Measurements from ENCODE around the gene ABCA7. TPM values are rescaled to one million over a fixed set of nuclear protein-coding genes. Genes with fewer than 3 reads are reported as not detected.

The ABCA7 gene
- total RNA-seq, 3 donors from 2014 or later (not counting 1 experiment from before 2014, with no cell fraction given): 73.3 to 149 (median 121) TPM

- Mint-ChIP-seq H3K9me3 (no peaks in the 10 kb centered on the region), H3K4me3 (peak overlapping the region; percentile 94), H3K27me3 (ENCODE audit: low read depth in 2 of 2) (no peaks in the 10 kb centered on the region), H3K4me1 (peaks cover 19 to 27% of the 10 kb centered on the region in 2 donors), H3K27ac (peak overlapping the region; percentile 84 to 88), H3K36me3 (no peaks in the 10 kb centered on the region)
- Histone ChIP-seq H3K4me1 (ENCODE audit: control insufficient read depth, insufficient read depth, low read length) (peaks cover 61% of the 10 kb centered on the region), H3K27me3 (ENCODE audit: control insufficient read depth, insufficient read depth, low read length) (no peaks in the 10 kb centered on the region), H3K4me3 (ENCODE audit: low read length) (peak overlapping the region; percentile 61), H3K27ac (ENCODE audit: low read length) (peak overlapping the region; percentile 77), H3K9me3 (ENCODE audit: control insufficient read depth, insufficient read depth, low read length) (no peaks in the 10 kb centered on the region), H3K36me3 (ENCODE audit: control insufficient read depth, insufficient read depth, low read length) (peaks cover 6% of the 10 kb centered on the region)
- DNase-seq: peak; percentile 46 to 60
- intact Hi-C loops (cut with micrococcal nuclease): no loop called here
- TF ChIP-seq CTCF (IDR thresholded peaks at IDR 0.05): no peak
- 2% methylated on average over 33 of the region's 36 CpGs for WGBS (ENCODE audit: insufficient coverage)
- peak; percentile 16 to 33 (median 17) for ATAC-seq
Measured at GRCh38 chr19:1026783-1027649, 12.9 kb upstream of the ABCA7 start.

GRCh38 chr19:1027650-1028061 is 12.3 kb upstream of the ABCA7 start:
- peaks cover 19 to 27% of the 10 kb centered on the region in 2 donors for H3K4me1 Mint-ChIP-seq
- H3K36me3 ChIP-seq (ENCODE audit: control insufficient read depth, insufficient read depth, low read length): peaks cover 12% of the 10 kb centered on the region
- H3K27me3 ChIP-seq (ENCODE audit: control insufficient read depth, insufficient read depth, low read length): no peaks in the 10 kb centered on the region
- peak overlapping the region; percentile 77 for H3K27ac ChIP-seq (ENCODE audit: low read length)
- DNase-seq (peak in 1 of 2 donors; percentile 57), ATAC-seq (no peak)
- no peak for TF ChIP-seq CTCF (IDR thresholded peaks at IDR 0.05)
- peak overlapping the region; percentile 61 for H3K4me3 ChIP-seq (ENCODE audit: low read length)
- peak overlapping the region; percentile 84 to 88 for H3K27ac Mint-ChIP-seq
- no peaks in the 10 kb centered on the region for H3K9me3 ChIP-seq (ENCODE audit: control insufficient read depth, insufficient read depth, low read length)
- H3K27me3 Mint-ChIP-seq (ENCODE audit: low read depth in 2 of 2): no peaks in the 10 kb centered on the region
- intact Hi-C loops (cut with micrococcal nuclease): no loop called here
- 2% methylated on average over 16 of the region's 16 CpGs for WGBS (ENCODE audit: insufficient coverage)
- peak overlapping the region; percentile 94 for H3K4me3 Mint-ChIP-seq
- peaks cover 62% of the 10 kb centered on the region for H3K4me1 ChIP-seq (ENCODE audit: control insufficient read depth, insufficient read depth, low read length)
- H3K9me3 Mint-ChIP-seq: no peaks in the 10 kb centered on the region
- no peaks in the 10 kb centered on the region for H3K36me3 Mint-ChIP-seq

- Histone ChIP-seq H3K4me3 (ENCODE audit: low read length) (peak overlapping the region; percentile 61), H3K36me3 (ENCODE audit: control insufficient read depth, insufficient read depth, low read length) (peaks cover 17% of the 10 kb centered on the region), H3K27me3 (ENCODE audit: control insufficient read depth, insufficient read depth, low read length) (no peaks in the 10 kb centered on the region), H3K9me3 (ENCODE audit: control insufficient read depth, insufficient read depth, low read length) (no peaks in the 10 kb centered on the region), H3K27ac (ENCODE audit: low read length) (peak overlapping the region; percentile 77), H3K4me1 (ENCODE audit: control insufficient read depth, insufficient read depth, low read length) (peaks cover 62% of the 10 kb centered on the region)
- H3K4me1 Mint-ChIP-seq: peaks cover 19 to 27% of the 10 kb centered on the region in 2 donors
- no peaks in the 10 kb centered on the region for H3K9me3 Mint-ChIP-seq
- peak overlapping the region; percentile 84 to 88 for H3K27ac Mint-ChIP-seq
- WGBS (ENCODE audit: insufficient coverage): under 1% methylated on average over 58 of the region's 58 CpGs
- peak; percentile 6 to 27 (median 11) for ATAC-seq
- H3K27me3 Mint-ChIP-seq (ENCODE audit: low read depth in 2 of 2): no peaks in the 10 kb centered on the region
- no peak for TF ChIP-seq CTCF (IDR thresholded peaks at IDR 0.05)
- peak overlapping the region; percentile 89 for H3K4me3 Mint-ChIP-seq
- H3K36me3 Mint-ChIP-seq: no peaks in the 10 kb centered on the region
- intact Hi-C loops (cut with micrococcal nuclease): no loop called here
- DNase-seq: peak in 1 of 2 donors; percentile 79
Measured at GRCh38 chr19:1028062-1028926, 11.6 kb upstream of the ABCA7 start.
